Lower lobe of right lung (tissue), 2 donors: ENCODE results near the gene MS4A12. TPM values are rescaled to one million over a fixed set of nuclear protein-coding genes. Genes with fewer than 3 reads are reported as not detected.

ENCODE experiments used
- ATAC-seq, 2 donors: fragments of 200-7000 bp; cut with Tn5 transposase; one replicate each; pipeline ENCODE4 v1.9.1; 2020 to 2022; ENCODE audit warnings: mild to moderate bottlenecking in 2 of 2, moderate library complexity in 2 of 2
- DNase-seq: peaks from one replicate; pipeline ENCODE4 v3.0.0-alpha.2; 2020
- H3K27ac ChIP-seq: fragments of 200-600 bp; one replicate; pipeline ENCODE4 v1.8.0; 2022
- H3K27me3 ChIP-seq: fragments of 200-600 bp; one replicate; pipeline ENCODE4 v1.8.0; 2022; ENCODE audit warnings: low read depth
- H3K36me3 ChIP-seq: fragments of 200-600 bp; one replicate; pipeline ENCODE4 v1.8.0; 2022; ENCODE audit warnings: mild to moderate bottlenecking
- H3K4me1 ChIP-seq: fragments of 200-600 bp; one replicate; pipeline ENCODE4 v1.8.0; 2022
- H3K4me3 ChIP-seq: fragments of 200-600 bp; one replicate; pipeline ENCODE4 v1.8.0; 2022; ENCODE audit warnings: mild to moderate bottlenecking
- H3K9me3 ChIP-seq: fragments of 200-600 bp; one replicate; pipeline ENCODE4 v1.8.0; 2022
- CTCF ChIP-seq: fragments of 200-600 bp; IDR thresholded peaks from one replicate; pipeline ENCODE4 v1.8.0; 2022; ENCODE audit warnings: antibody characterized with exemption, mild to moderate bottlenecking
- intact Hi-C: fragments of 100-400 bp; cut with DNase I; formaldehyde crosslinking; loops from one replicate; pipeline ENCODE4 v1.11.0; 2022
- total RNA-seq: library from RNA; stranded (reverse); fragmentation: NEBNext Ultra II Directional; extraction: Animal tissue kit (Norgen Biotek cat#: 25700); gene quantifications from one replicate; pipeline ENCODE4 v1.2.1, GENCODE V29; 2021
- donor health status: DM: no; HTN: yes; CAD: no; lungs with severe emphysema.

MS4A12 gene
- total RNA-seq, 1 donor from 2014 or later: not detected

- no peak for ATAC-seq
- no peak overlapping the region for H3K27ac ChIP-seq
- TF ChIP-seq CTCF: no peak
- H3K27me3 ChIP-seq: no peaks in the 10 kb centered on the region
- H3K36me3 ChIP-seq: no peaks in the 10 kb centered on the region
- no peak for DNase-seq
- H3K9me3 ChIP-seq: no peaks in the 10 kb centered on the region
- H3K4me3 ChIP-seq: no peak overlapping the region
- no peaks in the 10 kb centered on the region for H3K4me1 ChIP-seq
- intact Hi-C loops: no loop called here
Measured at GRCh38 chr11:60512651-60513225, 20.2 kb downstream of the MS4A12 start.

GRCh38 chr11:60513496-60514460 lies 21.2 kb downstream of the MS4A12 start:
- intact Hi-C loops: no loop called here
- no peaks in the 10 kb centered on the region for H3K4me1 ChIP-seq
- no peak for TF ChIP-seq CTCF
- H3K36me3 ChIP-seq: no peaks in the 10 kb centered on the region
- H3K4me3 ChIP-seq: no peak overlapping the region
- DNase-seq (no peak), ATAC-seq (no peak)
- no peaks in the 10 kb centered on the region for H3K27me3 ChIP-seq
- H3K9me3 ChIP-seq: no peaks in the 10 kb centered on the region
- H3K27ac ChIP-seq: no peak overlapping the region

GRCh38 chr11:60515144-60515855 lies 22.7 kb downstream of the MS4A12 start, which contains the start of gene MS4A13:
Gene MS4A13 (plus strand): TSS chr11:60515392. CDS start chr11:60518084, 2,692 bp downstream.
- DNase-seq: no peak
- intact Hi-C loops: no loop called here
- TF ChIP-seq CTCF: no peak

GRCh38 chr11:60528465-60528864 lies 35.9 kb downstream of the MS4A12 start:
- no peak for TF ChIP-seq CTCF
- no peaks in the 10 kb centered on the region for H3K36me3 ChIP-seq
- H3K27me3 ChIP-seq: no peaks in the 10 kb centered on the region
- no peaks in the 10 kb centered on the region for H3K4me1 ChIP-seq
- H3K9me3 ChIP-seq: no peaks in the 10 kb centered on the region
- no peak overlapping the region for H3K27ac ChIP-seq
- intact Hi-C loops: no loop called here
- H3K4me3 ChIP-seq: no peak overlapping the region
- DNase-seq (no peak), ATAC-seq (no peak)

More at GRCh38 chr11:60515144-60515855, 22.7 kb downstream of the MS4A12 start, which contains the start of gene MS4A13:
- no peaks in the 10 kb centered on the region for H3K4me1 ChIP-seq
- H3K4me3 ChIP-seq: no peak within 1 kb of the TSS
- H3K27ac ChIP-seq: no peak within 1 kb of the TSS
- H3K9me3 ChIP-seq: no peaks in the 10 kb centered on the region
- no peak for ATAC-seq
- no peaks in the 10 kb centered on the region for H3K36me3 ChIP-seq
- H3K27me3 ChIP-seq: no peaks in the 10 kb centered on the region

DNA sequence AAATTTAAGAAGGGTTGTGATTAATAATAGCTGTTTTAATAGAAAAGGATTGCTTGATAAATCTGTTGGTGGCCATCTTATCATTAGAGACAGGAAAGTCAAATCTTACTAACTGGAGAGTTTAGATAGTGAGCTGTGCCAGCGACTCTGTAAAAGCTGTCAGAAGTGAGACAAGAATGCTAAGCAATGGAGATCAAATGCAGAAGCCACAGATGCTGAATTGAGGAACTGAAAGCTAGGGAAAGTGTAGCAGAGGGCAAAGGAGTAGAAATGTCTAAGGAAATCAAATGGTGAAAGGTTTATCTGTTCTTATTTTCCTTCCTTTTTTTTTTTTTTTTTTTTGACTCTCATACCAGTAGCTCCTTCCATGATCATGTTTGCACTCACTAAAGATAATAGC lies 36.4 kb downstream of the MS4A12 start:
- Histone ChIP-seq H3K4me1 (no peaks in the 10 kb centered on the region), H3K4me3 (no peak overlapping the region), H3K9me3 (no peaks in the 10 kb centered on the region), H3K36me3 (no peaks in the 10 kb centered on the region), H3K27ac (no peak overlapping the region), H3K27me3 (no peaks in the 10 kb centered on the region)
- DNase-seq (no peak), ATAC-seq (peak; percentile 59 to 62)
- TF ChIP-seq CTCF: no peak
- intact Hi-C loops: no loop called here
